Skeletal muscle tissue (tissue), 4 donors: ENCODE measurements around the gene HECTD4. TPM values are rescaled to one million over a fixed set of nuclear protein-coding genes. Genes with fewer than 3 reads are reported as not detected.

Source experiments
- H3K27ac ChIP-seq: one replicate; pipeline ENCODE4 v1.7.0; 2013; ENCODE audit warnings: mild to moderate bottlenecking, low read depth, low read length, inconsistent platforms
- H3K27me3 ChIP-seq, 3 donors: one replicate each; pipeline ENCODE4 v1.7.0; 2013; ENCODE audit warnings: low read length in 3 of 3; ENCODE audit not compliant: control insufficient read depth in 3 of 3, insufficient read depth in 3 of 3
- H3K36me3 ChIP-seq, 3 donors: one replicate each; pipeline ENCODE4 v1.7.0; 2013; ENCODE audit warnings: low read length in 3 of 3; ENCODE audit not compliant: control insufficient read depth in 3 of 3, insufficient read depth in 3 of 3
- H3K4me1 ChIP-seq, 3 donors: one replicate each; pipeline ENCODE4 v1.7.0; 2013; ENCODE audit warnings: low read length in 3 of 3, mild to moderate bottlenecking in 3 of 3; ENCODE audit not compliant: control insufficient read depth in 3 of 3, insufficient read depth in 3 of 3
- H3K4me3 ChIP-seq, 3 donors: one replicate each; pipeline ENCODE4 v1.7.0; 2013; ENCODE audit warnings: low read length in 3 of 3
- H3K9ac ChIP-seq, 3 donors: one replicate each; pipeline ENCODE4 v1.7.0; 2013; ENCODE audit warnings: low read length in 3 of 3, mild to moderate bottlenecking in 3 of 3, moderate library complexity in 2 of 3, low read depth in 1 of 3
- H3K9me3 ChIP-seq, 3 donors: one replicate each; pipeline ENCODE4 v1.7.0; 2013; ENCODE audit warnings: low read length in 3 of 3; ENCODE audit not compliant: control insufficient read depth in 3 of 3
- total RNA-seq: library from RNA; depleted of rRNA; stranded (reverse); fragments of >200 nt; gene quantifications from one replicate; pipeline ENCODE4 v1.2.3, GENCODE V29; 2014
- donor health status: Osteomylitis.

HECTD4 gene, protein sequence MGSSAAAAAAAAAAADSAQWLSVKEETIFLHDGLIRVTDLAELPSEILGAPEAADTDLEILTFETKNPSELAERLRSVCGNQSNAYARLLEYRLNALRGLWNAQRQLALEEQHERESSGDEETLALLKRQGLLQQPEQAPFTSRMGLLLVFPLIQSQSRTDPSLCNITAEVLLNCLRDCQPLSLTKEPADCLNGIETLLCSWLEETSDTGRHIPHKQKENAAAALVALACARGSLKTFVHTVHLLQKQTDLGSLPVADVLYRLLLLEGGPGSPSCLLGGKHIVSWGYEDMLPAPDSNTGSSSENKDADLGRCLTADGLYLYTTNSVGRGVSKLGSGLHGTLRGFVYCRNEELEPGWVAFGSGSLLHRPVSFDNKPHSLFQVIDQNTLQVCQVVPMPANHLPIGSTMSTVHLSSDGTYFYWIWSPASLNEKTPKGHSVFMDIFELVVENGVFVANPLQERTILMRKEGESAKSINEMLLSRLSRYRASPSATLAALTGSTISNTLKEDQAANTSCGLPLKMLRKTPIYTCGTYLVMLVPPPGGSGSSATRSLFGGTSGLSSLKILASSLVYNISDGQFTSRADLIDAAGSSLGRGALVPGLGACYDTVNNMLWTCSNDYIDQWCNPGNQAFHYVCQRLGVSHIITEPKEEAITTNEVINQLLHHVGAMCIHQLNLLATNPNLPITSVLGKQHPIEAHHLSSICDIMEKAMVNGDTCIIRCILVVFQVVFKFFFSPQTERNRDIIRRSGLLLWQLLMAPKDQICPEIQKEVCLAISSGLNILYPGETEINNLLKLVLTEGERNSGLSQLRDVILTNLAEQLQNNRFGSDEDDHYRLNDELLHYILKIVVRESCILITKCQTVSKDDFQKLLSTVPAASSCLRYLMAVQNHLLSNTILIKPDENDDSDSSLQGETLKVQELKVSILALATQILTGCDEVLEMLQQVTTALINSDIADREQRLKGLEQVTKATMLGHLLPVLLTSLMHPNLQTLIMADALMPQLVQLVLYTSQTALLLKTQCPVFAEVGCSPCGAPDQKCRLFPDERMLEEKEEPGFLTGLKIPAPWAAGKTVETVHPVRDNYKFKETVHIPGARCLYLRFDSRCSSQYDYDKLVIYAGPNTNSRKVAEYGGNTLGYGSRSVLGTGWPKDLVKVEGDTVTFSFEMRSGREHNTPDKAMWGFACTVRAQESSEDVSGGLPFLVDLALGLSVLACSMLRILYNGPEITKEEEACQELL (N-terminal part only)
- 63.7 TPM for total RNA-seq

DNA sequence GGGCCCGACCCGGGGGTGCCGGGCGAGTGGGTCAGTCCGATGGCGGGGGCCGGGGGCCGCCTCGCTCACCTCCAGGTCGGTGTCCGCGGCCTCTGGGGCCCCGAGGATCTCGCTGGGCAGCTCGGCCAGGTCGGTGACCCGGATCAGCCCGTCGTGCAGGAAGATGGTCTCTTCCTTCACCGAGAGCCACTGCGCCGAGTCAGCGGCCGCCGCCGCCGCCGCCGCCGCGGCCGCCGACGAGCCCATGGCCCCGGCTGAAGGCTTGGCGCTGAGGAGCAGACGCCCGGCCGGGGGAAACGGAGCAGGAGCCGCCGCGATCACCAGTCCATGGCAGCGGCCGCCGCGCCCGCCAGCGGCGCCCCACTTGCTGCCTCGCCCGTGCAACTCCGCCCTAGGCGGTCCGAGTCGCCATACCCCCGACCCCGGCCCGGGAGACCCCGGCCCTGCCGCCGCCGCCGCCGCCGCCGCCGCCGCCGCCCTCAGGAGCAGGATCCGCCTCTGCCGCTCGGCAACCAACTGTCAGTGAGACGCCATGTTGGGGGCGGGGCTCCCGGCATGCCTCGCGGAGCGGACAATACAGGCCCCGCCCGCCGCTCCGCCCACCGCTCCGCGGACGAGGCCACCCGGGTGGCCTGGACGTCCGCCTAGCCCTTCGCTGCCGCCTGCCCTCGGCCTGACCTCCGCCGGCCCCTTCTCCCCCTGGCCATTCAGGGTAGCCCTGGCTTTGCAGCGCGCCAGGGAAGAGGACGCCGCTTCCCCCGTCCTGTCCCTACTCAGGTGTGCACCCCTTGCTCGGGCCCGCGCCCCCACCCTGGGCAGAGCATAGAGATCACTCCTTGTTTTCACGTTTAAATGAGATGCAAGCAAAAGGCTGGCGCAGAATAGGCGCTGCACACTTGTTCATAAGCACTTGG, at the start of gene HECTD4:
HECTD4 (minus strand) TSS at position 549 of the 914 bp plus-strand sequence; CDS start at position 246, 303 bp downstream.
- no peaks in the 10 kb centered on the region for H3K36me3 ChIP-seq

DNA sequence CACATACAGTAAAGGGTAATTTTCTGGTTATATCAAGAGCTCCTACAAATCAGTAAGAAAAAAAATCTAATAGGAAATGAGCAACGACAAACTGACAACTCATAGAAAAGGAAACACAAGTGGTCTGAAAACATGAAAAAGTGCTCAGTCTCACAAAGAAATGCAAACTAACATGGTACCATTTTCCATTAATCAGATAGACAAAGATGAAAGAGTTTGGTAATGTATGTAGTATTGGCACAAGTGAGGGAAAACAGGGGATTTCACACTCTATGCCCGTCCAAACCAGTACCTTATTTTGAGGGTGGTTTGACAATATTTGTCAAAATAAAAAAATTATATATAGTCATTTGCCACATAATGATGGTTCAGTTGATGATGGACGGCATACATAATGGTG, 49.7 kb upstream of the HECTD4 start:
- no peak overlapping the region for H3K27ac ChIP-seq
- H3K27me3 ChIP-seq: no peaks in the 10 kb centered on the region
- no peaks in the 10 kb centered on the region for H3K9me3 ChIP-seq
- H3K9ac ChIP-seq: no peak overlapping the region
- no peaks in the 10 kb centered on the region for H3K4me1 ChIP-seq
- no peak overlapping the region for H3K4me3 ChIP-seq
- peaks cover 0 to 5% (median 0%) of the 10 kb centered on the region in 3 donors for H3K36me3 ChIP-seq

More for the DNA sequence above, at the start of gene HECTD4:
- Histone ChIP-seq H3K4me1 (peaks cover 5 to 17% (median 14%) of the 10 kb centered on the region in 3 donors), H3K27ac (peak within 1 kb of the TSS; percentile 69), H3K27me3 (no peaks in the 10 kb centered on the region), H3K4me3 (peak within 1 kb of the TSS; percentile 67 to 91 (median 89)), H3K9ac (peak within 1 kb of the TSS; percentile 79 to 90 (median 84)), H3K9me3 (no peaks in the 10 kb centered on the region)

DNA sequence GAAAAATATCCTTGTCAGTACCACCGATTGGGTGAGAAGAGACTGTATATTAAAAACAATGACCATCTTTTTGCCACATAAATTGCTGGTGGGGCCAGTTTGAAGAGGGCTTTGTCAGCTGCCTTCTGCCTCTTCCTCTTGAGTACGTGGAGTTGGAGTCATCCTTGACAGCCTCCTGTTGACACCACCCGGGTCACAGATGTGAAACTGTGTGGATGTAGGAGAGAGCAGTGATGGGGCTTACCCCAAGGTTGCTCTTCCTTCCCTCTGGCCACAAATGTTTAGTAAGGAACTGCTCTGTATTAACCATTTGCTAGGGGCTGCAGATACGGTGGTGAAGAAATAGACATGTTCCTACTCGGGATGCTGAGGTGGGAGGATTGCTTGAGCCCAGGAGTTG, 48.7 kb upstream of the HECTD4 start:
- Histone ChIP-seq H3K9me3 (no peaks in the 10 kb centered on the region), H3K36me3 (peaks cover 0 to 5% (median 0%) of the 10 kb centered on the region in 3 donors), H3K9ac (no peak overlapping the region), H3K4me1 (no peaks in the 10 kb centered on the region), H3K4me3 (no peak overlapping the region), H3K27me3 (no peaks in the 10 kb centered on the region), H3K27ac (no peak overlapping the region)

DNA sequence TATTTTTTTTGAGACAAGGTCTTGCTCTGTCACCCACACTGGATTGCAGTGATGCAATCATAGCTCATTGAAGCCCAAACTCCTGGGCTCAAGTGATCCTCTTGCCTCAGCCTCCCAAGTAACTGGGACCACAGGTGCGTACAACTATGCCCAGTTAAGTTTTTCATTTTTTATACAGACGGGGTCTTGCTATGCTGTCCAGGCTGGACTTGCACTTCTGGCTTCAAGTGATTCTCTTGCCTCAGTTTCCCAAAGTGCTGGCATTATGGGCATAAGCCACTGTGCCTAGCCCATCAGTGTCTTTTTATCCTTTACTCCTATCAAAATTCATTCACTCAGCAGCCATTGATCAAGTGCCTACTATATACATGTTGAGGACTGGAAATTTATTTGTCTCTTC, 45.5 kb upstream of the HECTD4 start:
- peaks cover 0 to 5% (median 0%) of the 10 kb centered on the region in 3 donors for H3K36me3 ChIP-seq
- H3K9ac ChIP-seq: no peak overlapping the region
- no peaks in the 10 kb centered on the region for H3K27me3 ChIP-seq
- no peaks in the 10 kb centered on the region for H3K9me3 ChIP-seq
- H3K27ac ChIP-seq: no peak overlapping the region
- peaks cover 6 to 24% (median 23%) of the 10 kb centered on the region in 3 donors for H3K4me1 ChIP-seq
- H3K4me3 ChIP-seq: no peak overlapping the region

DNA sequence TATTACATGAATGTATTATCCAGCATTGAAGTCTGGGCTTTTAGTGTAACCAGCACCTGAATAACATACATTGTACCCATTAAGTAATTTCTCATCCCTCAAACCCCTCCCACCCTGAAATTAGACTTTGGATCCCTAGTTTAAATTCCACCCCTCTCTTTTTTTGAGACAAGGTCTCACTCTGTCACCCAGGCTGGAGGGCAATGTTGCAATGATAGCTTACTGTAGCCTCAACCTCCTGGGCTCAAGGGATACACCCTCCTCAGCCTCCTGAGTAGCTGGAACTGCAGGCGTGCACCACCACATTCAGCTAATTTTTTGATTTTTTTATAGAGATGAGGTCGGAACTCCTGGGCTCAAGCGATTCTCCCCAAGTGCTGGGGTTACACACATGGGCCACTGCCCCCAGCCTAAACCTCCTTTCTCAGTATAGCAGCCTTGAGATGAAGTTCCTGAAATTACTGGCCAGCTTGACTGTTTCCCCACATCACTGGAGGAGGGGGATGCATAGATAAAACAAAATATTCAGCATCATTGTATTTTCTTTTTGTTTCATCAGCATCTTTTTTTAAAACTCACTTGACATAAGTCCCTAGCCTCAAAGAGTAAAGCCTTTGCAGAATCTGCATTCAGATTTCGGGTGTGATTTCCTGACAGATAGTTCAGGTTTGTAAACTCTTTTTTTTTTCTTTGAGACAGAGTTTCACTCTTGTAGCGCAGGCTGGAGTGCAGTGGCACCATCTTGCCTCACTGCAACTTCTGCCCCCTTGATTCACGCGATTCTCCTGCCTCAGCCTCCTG, 43.6 kb upstream of the HECTD4 start:
- Histone ChIP-seq H3K9ac (no peak overlapping the region), H3K4me1 (peaks cover 16 to 34% (median 32%) of the 10 kb centered on the region in 3 donors), H3K36me3 (no peaks in the 10 kb centered on the region), H3K27ac (no peak overlapping the region), H3K4me3 (no peak overlapping the region), H3K27me3 (no peaks in the 10 kb centered on the region), H3K9me3 (no peaks in the 10 kb centered on the region)

DNA sequence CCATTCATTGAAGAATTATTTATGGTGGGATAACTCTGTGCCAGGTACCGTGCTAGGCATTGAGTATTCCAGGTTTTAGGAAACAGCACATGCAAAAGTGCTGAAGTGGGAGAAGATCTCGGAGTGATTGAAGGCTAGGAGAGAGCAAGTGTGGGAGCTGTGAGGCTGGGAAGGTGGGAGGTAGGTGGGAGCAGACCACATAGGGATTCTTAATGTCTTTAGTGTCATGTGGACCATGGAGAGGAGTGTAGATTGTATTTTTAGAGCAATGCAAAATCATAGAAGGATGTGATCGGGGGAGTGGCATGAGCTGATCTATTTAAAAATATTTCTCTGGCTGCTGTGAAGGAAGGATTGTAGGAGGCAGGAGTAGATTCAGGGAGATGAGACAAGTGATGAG, 41.9 kb upstream of the HECTD4 start:
- H3K27ac ChIP-seq: peak overlapping the region; percentile 79

DNA sequence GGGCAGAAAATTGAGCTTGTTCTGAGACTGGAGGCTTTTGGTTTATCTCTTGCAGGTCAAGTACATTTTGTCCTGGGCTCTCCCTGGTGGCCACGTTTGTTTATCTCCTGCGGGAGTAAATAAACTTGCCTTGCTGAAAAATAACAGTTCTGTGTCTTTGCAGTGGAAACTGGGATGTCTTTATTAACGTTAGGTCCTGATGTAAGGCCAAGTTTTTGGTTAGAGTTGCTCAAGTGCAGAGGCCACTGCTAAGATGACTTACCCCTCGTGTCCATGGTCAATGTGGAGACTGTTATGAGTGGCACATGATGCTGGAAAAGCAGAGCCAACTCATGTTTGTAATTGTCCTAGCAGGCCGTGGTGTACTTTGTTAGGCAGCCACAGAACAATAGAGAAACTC, 40.3 kb upstream of the HECTD4 start:
- peaks cover 30 to 52% (median 46%) of the 10 kb centered on the region in 3 donors for H3K4me1 ChIP-seq
- peak overlapping the region; percentile 59 for H3K27ac ChIP-seq
- H3K27me3 ChIP-seq: no peaks in the 10 kb centered on the region
- peak overlapping the region in 1 of 3 donors; percentile 34 for H3K4me3 ChIP-seq
- H3K36me3 ChIP-seq: no peaks in the 10 kb centered on the region
- H3K9me3 ChIP-seq: no peaks in the 10 kb centered on the region
- peak overlapping the region in 2 of 3 donors; percentile 25 to 57 for H3K9ac ChIP-seq

More for the DNA sequence above, 41.9 kb upstream of the HECTD4 start:
- H3K36me3 ChIP-seq: no peaks in the 10 kb centered on the region
- H3K4me3 ChIP-seq: peak overlapping the region in 1 of 3 donors; percentile 14
- peaks cover 25 to 44% (median 41%) of the 10 kb centered on the region in 3 donors for H3K4me1 ChIP-seq
- H3K9ac ChIP-seq: peak overlapping the region in 1 of 3 donors; percentile 28
- no peaks in the 10 kb centered on the region for H3K9me3 ChIP-seq
- H3K27me3 ChIP-seq: no peaks in the 10 kb centered on the region

DNA sequence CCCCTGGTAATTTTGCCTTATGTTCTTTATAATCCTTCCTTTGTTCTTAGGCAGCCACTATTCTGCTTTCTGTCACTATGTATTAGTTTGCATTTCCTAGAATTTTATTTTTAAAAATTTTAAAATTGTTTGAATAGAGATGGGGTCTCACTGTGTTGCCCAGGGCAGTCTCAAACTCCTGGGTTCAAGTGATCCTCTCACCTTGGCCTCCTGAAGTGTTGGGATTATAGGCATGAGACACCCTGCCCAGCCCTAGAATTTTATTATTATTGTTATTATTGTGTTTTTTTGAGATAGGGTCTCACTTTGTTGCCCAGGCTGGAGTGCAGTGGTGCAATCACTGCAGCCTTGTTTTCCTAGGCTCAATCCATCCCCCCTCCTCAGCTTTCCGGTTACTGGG, 39.1 kb upstream of the HECTD4 start:
- Histone ChIP-seq H3K9ac (no peak overlapping the region), H3K27me3 (no peaks in the 10 kb centered on the region), H3K4me1 (peaks cover 30 to 52% (median 46%) of the 10 kb centered on the region in 3 donors), H3K36me3 (no peaks in the 10 kb centered on the region), H3K27ac (no peak overlapping the region), H3K4me3 (no peak overlapping the region), H3K9me3 (no peaks in the 10 kb centered on the region)
